ENCODE results near the gene GRHL3. TPM values are rescaled to one million over a fixed set of nuclear protein-coding genes. Genes with fewer than 3 reads are reported as not detected.

The GRHL3 gene
- total and polyA plus RNA-seq, 7 donors, result 0.23 to 0.63 TPM; not detected in 5

DNA sequence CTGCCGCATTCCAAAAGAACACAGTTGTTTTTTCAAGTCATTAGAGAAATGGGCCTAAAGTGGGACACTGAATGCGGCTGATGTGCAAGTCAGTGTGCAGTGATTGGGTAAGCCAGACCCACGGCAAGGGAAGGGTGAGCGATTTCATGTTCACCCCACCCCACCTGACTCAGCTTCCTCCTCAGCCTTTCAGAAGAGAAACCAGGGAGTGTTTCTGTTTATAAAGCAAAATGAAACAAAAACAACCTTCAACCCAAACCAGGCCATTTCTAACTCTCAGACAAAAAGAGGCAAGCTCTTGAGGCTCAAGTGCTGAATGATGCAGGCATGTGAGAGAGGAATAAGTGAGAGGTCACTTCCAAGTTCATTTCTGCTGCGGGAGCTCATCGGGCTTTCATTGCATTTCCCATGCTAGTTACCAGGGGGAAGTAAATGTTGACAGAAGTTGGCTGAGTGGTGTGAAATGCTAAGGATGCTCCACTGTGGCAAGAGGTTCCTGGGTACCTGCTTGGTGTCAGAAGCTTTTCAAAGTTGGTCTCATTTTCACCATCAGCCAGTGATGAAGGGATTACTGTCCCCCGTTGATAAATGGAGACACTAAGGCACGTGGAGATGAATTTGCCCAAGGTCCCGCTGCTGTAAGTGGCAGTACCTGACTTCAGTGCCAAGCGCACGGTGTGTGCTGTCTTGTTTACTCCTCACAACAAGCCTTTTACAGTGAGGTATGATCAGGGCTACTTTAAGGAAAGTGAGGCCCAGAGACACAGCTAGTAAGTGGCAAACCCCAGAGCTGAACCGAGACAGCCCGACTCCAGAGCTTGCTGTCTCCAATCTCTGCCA lies 65.3 kb downstream of the GRHL3 start:
- intact Hi-C loops (cut with DNase I), result no loop called here
- no peak for DNase-seq
- TF ChIP-seq EP300 (IDR thresholded peaks at IDR 0.05) (no peak), POLR2A (IDR thresholded peaks at IDR 0.05) (no peak), POLR2AphosphoS5 (IDR thresholded peaks at IDR 0.05) (no peak)
- TF ChIP-seq, protein P1, sequence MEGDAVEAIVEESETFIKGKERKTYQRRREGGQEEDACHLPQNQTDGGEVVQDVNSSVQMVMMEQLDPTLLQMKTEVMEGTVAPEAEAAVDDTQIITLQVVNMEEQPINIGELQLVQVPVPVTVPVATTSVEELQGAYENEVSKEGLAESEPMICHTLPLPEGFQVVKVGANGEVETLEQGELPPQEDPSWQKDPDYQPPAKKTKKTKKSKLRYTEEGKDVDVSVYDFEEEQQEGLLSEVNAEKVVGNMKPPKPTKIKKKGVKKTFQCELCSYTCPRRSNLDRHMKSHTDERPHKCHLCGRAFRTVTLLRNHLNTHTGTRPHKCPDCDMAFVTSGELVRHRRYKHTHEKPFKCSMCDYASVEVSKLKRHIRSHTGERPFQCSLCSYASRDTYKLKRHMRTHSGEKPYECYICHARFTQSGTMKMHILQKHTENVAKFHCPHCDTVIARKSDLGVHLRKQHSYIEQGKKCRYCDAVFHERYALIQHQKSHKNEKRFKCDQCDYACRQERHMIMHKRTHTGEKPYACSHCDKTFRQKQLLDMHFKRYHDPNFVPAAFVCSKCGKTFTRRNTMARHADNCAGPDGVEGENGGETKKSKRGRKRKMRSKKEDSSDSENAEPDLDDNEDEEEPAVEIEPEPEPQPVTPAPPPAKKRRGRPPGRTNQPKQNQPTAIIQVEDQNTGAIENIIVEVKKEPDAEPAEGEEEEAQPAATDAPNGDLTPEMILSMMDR (IDR thresholded peaks at IDR 0.05), result no peak
- 78 to 84% methylated on average over 13 of the region's 13 CpGs for WGBS, 2 donors
- Histone ChIP-seq H3K9me3 (no peaks in the 10 kb centered on the region), H3K4me3 (no peak overlapping the region), H3K4me1 (no peaks in the 10 kb centered on the region), H3K27me3 (no peaks in the 10 kb centered on the region), H3K27ac (peak overlapping the region in 1 of 4 donors; percentile 1), H3K36me3 (peaks cover 0 to 25% (median 4%) of the 10 kb centered on the region in 4 donors)

DNA sequence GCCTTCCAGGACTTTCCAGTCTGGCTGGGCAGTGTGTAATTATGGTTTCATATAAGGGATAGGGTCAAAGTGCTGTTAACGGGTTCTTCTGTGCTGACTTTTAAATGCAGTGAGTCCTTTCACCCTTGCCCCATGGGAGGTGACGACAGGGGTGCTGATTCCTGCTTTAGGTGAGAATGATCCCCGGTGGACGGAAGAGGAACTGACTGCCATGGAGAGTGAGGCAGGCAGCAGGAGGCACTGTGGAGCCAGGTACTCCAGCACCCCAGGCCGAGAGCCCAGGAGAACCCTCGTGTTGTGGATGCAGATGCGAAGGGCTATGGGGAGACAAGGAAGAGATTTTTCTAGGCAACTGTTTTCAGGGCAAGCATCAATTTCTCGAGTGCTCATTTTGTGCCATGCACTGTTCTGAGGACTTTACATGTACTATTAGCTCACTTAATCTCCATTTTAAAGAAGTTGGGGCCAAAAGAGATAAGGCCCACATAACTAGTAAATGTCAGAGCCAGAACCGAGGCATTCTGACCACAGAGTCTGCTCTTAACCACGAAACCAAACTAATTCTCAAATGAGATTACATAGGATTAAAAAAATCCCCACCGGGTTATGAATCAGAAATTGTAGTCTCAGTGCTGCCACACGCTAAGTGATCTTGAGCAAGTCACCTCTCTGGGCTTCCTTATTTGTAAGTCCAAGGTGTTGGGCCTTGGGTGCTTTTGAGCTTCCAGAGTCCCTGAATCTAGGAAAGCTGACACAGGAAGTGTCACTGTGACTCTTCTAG lies 66.2 kb downstream of the GRHL3 start:
- Histone ChIP-seq H3K36me3 (peaks cover 0 to 20% (median 4%) of the 10 kb centered on the region in 4 donors), H3K4me3 (no peak overlapping the region), H3K9me3 (no peaks in the 10 kb centered on the region), H3K27ac (no peak overlapping the region), H3K4me1 (no peaks in the 10 kb centered on the region), H3K27me3 (no peaks in the 10 kb centered on the region)
- no peak for DNase-seq
- TF ChIP-seq POLR2AphosphoS5 (IDR thresholded peaks at IDR 0.05), result no peak
- TF ChIP-seq, protein P1 (IDR thresholded peaks at IDR 0.05), result peak in 1 of 4 experiments; percentile 6
- whole genome bisulfite sequencing, 2 donors, result 86 to 87% methylated on average over 12 of the region's 12 CpGs
- intact Hi-C loops (cut with DNase I), result no loop called here

GRCh38 chr1:24386241-24386640 lies 67.1 kb downstream of the GRHL3 start:
- Histone ChIP-seq H3K27me3 (no peaks in the 10 kb centered on the region), H3K36me3 (peaks cover 0 to 20% (median 4%) of the 10 kb centered on the region in 4 donors), H3K4me1 (peaks cover 0 to 5% (median 1%) of the 10 kb centered on the region in 4 donors), H3K9me3 (no peaks in the 10 kb centered on the region), H3K27ac (no peak overlapping the region), H3K4me3 (no peak overlapping the region)
- no peak for DNase-seq
- TF ChIP-seq POLR2A (IDR thresholded peaks at IDR 0.05) (no peak), POLR2AphosphoS5 (IDR thresholded peaks at IDR 0.05) (no peak), EP300 (IDR thresholded peaks at IDR 0.05) (no peak)
- TF ChIP-seq, protein P1 (IDR thresholded peaks at IDR 0.05), result no peak
- intact Hi-C loops (cut with DNase I), result no loop called here
- 84 to 88% methylated on average over 9 of the region's 9 CpGs for WGBS, 2 donors

- H3K27me3 ChIP-seq, result no peaks in the 10 kb centered on the region
- H3K9me3 ChIP-seq, result no peaks in the 10 kb centered on the region
- WGBS, 2 donors, result 93 to 94% methylated on average over 11 of the region's 11 CpGs
- TF ChIP-seq POLR2AphosphoS5 (IDR thresholded peaks at IDR 0.05) (no peak), POLR2A (IDR thresholded peaks at IDR 0.05) (no peak)
- TF ChIP-seq, protein P1 (IDR thresholded peaks at IDR 0.05), result no peak
- H3K4me3 ChIP-seq, result no peak overlapping the region
- no peak for DNase-seq
- H3K36me3 ChIP-seq, result peaks cover 0 to 19% (median 4%) of the 10 kb centered on the region in 4 donors
- H3K4me1 ChIP-seq, result peaks cover 3 to 12% (median 7%) of the 10 kb centered on the region in 4 donors
- intact Hi-C loops (cut with DNase I), result no loop called here
- no peak overlapping the region for H3K27ac ChIP-seq
Measured at GRCh38 chr1:24386931-24387330, 67.8 kb downstream of the GRHL3 start.
